Esophagus squamous epithelium (tissue), 5 donors: Measurements from ENCODE around the gene HAUS6. TPM values are rescaled to one million over a fixed set of nuclear protein-coding genes. Genes with fewer than 3 reads are reported as not detected.
"Not testable (repeated sequence)": the region's sequence is repeated elsewhere in the genome, so short reads cannot be mapped to it uniquely, and the experiment has no call there.

Experiments used
- DNase-seq: peaks from one replicate; lab custom pipeline; 2025; lab: John Stamatoyannopoulos, UW
- H3K27ac ChIP-seq, 4 donors: fragments of 200-600 bp; sonication (generic); one replicate each; pipeline ENCODE4 v1.5.1; 2016 to 2019; ENCODE audit warnings: mild to moderate bottlenecking in 1 of 4
- H3K27me3 ChIP-seq, 4 donors: fragments of 200-600 bp; sonication (generic); 1 replicate in 3 of 4; 2 replicates in 1 of 4; pipeline versions ENCODE4 v1.5.1 to v1.6.0; 2017 to 2021; ENCODE audit warnings: antibody characterized with exemption in 1 of 4
- H3K36me3 ChIP-seq, 3 donors: fragments of 200-600 bp; sonication (generic); one replicate each; pipeline ENCODE4 v1.5.1; 2016 to 2019
- H3K4me1 ChIP-seq, 3 donors: fragments of 200-600 bp; sonication (generic); one replicate each; pipeline ENCODE4 v1.5.1; 2017 to 2019
- H3K4me3 ChIP-seq, 4 donors: fragments of 200-600 bp; sonication (generic); 1 replicate in 3 of 4; 2 replicates in 1 of 4; pipeline ENCODE4 v1.5.1; 2016 to 2019; ENCODE audit warnings: mild to moderate bottlenecking in 2 of 4, moderate library complexity in 1 of 4
- H3K9me3 ChIP-seq, 3 donors: fragments of 200-600 bp; sonication (generic); one replicate each; pipeline ENCODE4 v1.5.1; 2016 to 2019
- CTCF ChIP-seq, 6 experiments: fragments of 450-650 bp in 4 of 6; fragments of 200-600 bp in 2 of 6; sonication (generic) in 2 of 6; IDR thresholded peaks; one replicate each; pipeline ENCODE4 v1.5.1; 2016 to 2019; ENCODE audit warnings: antibody characterized with exemption in 6 of 6, mild to moderate bottlenecking in 4 of 6, moderate library complexity in 4 of 6
- POLR2A ChIP-seq, 4 donors: fragments of 450-650 bp; IDR thresholded peaks; one replicate each; pipeline ENCODE4 v1.6.1; 2017; ENCODE audit warnings: antibody characterized with exemption in 4 of 4, mild to moderate bottlenecking in 4 of 4, moderate library complexity in 3 of 4
- WGBS, 2 donors: methylation state at CpG; one replicate each; pipeline ENCODE4 v1.1.5; 2018; 5-methylcytosine and 5-hydroxymethylcytosine counted together
- intact Hi-C: fragments of 100-400 bp; cut with DNase I; formaldehyde crosslinking; loops from one replicate; pipeline ENCODE4 v1.15.0; 2022
- small RNA-seq, 4 donors: library from RNA; depleted of rRNA; stranded (forward); fragments of <200 nt; gene quantifications; one replicate each; pipeline ENCODE3, GENCODE V24; 2016
- total RNA-seq, 4 donors: library from RNA; depleted of rRNA; stranded (reverse); fragments of >200 nt; gene quantifications; one replicate each; pipeline ENCODE4 v1.1.0, GENCODE V29; 2016
- donor health status: DM: yes; HTN: yes; CAD: no.

Gene HAUS6
- total RNA-seq, 4 donors from 2014 or later: 3.1 to 9.3 (median 9.0) TPM

- Histone ChIP-seq H3K9me3 (no peaks in the 10 kb centered on the region), H3K4me1 (no peaks in the 10 kb centered on the region), H3K36me3 (no peaks in the 10 kb centered on the region), H3K27ac (no peak overlapping the region), H3K27me3 (no peaks in the 10 kb centered on the region), H3K4me3 (no peak overlapping the region)
- intact Hi-C loops: no loop called here
- no peak for DNase-seq
- WGBS, 2 donors: 40 to 100% methylated on average over 1 to 2 of the region's 2 CpGs
- TF ChIP-seq POLR2A (IDR thresholded peaks at IDR 0.05) (no peak), CTCF (IDR thresholded peaks at IDR 0.05) (no peak)
Observed at GRCh38 chr9:19022206-19022605, 80.5 kb downstream of the HAUS6 start.

- H3K4me3 ChIP-seq, H3K9me3 ChIP-seq, DNase-seq, H3K4me1 ChIP-seq, H3K27me3 ChIP-seq, intact Hi-C loops, H3K36me3 ChIP-seq, H3K27ac ChIP-seq: not testable (repeated sequence)
- 83 to 100% methylated on average over 1 to 2 of the region's 2 CpGs for WGBS, 2 donors
Observed at GRCh38 chr9:19021649-19022048, 81.1 kb downstream of the HAUS6 start.

GRCh38 chr9:19020886-19021455, 81.7 kb downstream of the HAUS6 start:
- intact Hi-C loops: no loop called here
- no peaks in the 10 kb centered on the region for H3K27me3 ChIP-seq
- H3K4me1 ChIP-seq: no peaks in the 10 kb centered on the region
- TF ChIP-seq POLR2A (IDR thresholded peaks at IDR 0.05): no peak
- H3K4me3 ChIP-seq: no peak overlapping the region
- no peak overlapping the region for H3K27ac ChIP-seq
- WGBS, 2 donors: 75 to 85% methylated on average over 3 of the region's 3 CpGs
- DNase-seq: no peak
- no peaks in the 10 kb centered on the region for H3K9me3 ChIP-seq
- no peaks in the 10 kb centered on the region for H3K36me3 ChIP-seq

- no peak for DNase-seq
- intact Hi-C loops: loop anchor here (10.0 kb wide), 1 partner anchor 763 kb away; no protein-coding TSS in a partner anchor
- peaks cover 0 to under 1% (median 0%) of the 10 kb centered on the region in 3 donors for H3K4me1 ChIP-seq
- H3K4me3 ChIP-seq: no peak overlapping the region
- TF ChIP-seq POLR2A (IDR thresholded peaks at IDR 0.05) (no peak), CTCF (IDR thresholded peaks at IDR 0.05) (no peak)
- H3K27ac ChIP-seq: no peak overlapping the region
- 39 to 60% methylated on average over 4 of the region's 4 CpGs for WGBS, 2 donors
- no peaks in the 10 kb centered on the region for H3K36me3 ChIP-seq
- no peaks in the 10 kb centered on the region for H3K27me3 ChIP-seq
- no peaks in the 10 kb centered on the region for H3K9me3 ChIP-seq
Observed at GRCh38 chr9:19018201-19018600, 84.5 kb downstream of the HAUS6 start.

- Histone ChIP-seq H3K9me3 (no peaks in the 10 kb centered on the region), H3K27ac (no peak overlapping the region), H3K36me3 (no peaks in the 10 kb centered on the region), H3K27me3 (no peaks in the 10 kb centered on the region), H3K4me3 (no peak overlapping the region), H3K4me1 (peaks cover 0 to 8% (median 0%) of the 10 kb centered on the region in 3 donors)
- DNase-seq: no peak
- TF ChIP-seq CTCF (IDR thresholded peaks at IDR 0.05) (no peak), POLR2A (IDR thresholded peaks at IDR 0.05) (no peak)
- intact Hi-C loops: no loop called here
- WGBS, 2 donors: 80 to 81% methylated on average over 5 of the region's 5 CpGs
Observed at GRCh38 chr9:19009391-19009965, 93.2 kb downstream of the HAUS6 start.

Small RNA genes within 50 kb of the gene (small RNA-seq; reads per million reads assigned to genes)
- gene RF00019 (0 reads per million in 4 donors), gene RNU6-264P (0 reads per million in 4 donors), gene SCARNA8 (16.8 to 57.8 (median 26.7) reads per million in 4 donors)

Other genes with a start within 250 kb of the HAUS6 start
- not detected for gene SAXO1, start 69.7 kb downstream of the HAUS6 start, total RNA-seq
- gene RRAGA, start 53.5 kb downstream of the HAUS6 start, total RNA-seq: 10 to 100 TPM; 41.1 to 46.0 (median 43.4) TPM
- gene PLIN2, start 24.6 kb upstream of the HAUS6 start, total RNA-seq: 10 to 100 TPM; 11.3 to 68.0 (median 31.9) TPM
- gene DENND4C, start 127.8 kb upstream of the HAUS6 start, total RNA-seq: 10 to 100 TPM; 32.7 to 65.8 (median 50.7) TPM